ENCODE measurements around the gene CORO2B.
"Not testable (repeated sequence)": the region's sequence is repeated elsewhere in the genome, so short reads cannot be mapped to it uniquely, and the experiment has no call there.

CORO2B gene

DNA sequence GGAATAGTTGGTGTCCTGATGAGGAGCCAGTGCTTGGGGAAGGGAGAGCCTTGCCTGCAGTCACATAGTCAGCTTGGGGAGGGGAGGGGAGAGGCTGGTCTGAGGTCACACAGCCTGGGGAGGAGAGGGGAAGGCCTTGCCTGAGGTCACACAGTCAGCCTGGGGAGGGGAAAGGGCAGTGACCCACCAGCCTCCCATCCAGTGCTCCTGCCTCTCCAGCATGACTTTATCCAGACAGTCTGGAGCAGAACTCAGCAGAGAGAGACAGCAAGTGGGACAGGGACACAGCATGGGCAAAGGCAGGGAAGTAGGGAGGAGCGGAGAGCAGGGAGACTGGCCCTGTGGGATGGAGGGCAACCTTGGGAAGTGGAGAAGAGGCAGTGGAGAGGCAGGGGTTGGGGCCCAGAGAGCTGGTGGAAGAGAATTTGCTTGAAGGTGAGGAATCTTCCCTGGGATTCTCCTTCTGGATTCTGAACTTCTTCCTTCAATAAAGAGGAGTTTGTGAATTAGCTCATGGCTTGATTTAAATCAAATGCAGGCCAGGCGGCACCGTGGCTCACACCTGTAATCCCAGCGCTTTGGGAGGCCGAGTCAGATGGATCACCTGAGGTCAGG, 64.5 kb downstream of the CORO2B start:
- DNase-seq, result no peak

DNA sequence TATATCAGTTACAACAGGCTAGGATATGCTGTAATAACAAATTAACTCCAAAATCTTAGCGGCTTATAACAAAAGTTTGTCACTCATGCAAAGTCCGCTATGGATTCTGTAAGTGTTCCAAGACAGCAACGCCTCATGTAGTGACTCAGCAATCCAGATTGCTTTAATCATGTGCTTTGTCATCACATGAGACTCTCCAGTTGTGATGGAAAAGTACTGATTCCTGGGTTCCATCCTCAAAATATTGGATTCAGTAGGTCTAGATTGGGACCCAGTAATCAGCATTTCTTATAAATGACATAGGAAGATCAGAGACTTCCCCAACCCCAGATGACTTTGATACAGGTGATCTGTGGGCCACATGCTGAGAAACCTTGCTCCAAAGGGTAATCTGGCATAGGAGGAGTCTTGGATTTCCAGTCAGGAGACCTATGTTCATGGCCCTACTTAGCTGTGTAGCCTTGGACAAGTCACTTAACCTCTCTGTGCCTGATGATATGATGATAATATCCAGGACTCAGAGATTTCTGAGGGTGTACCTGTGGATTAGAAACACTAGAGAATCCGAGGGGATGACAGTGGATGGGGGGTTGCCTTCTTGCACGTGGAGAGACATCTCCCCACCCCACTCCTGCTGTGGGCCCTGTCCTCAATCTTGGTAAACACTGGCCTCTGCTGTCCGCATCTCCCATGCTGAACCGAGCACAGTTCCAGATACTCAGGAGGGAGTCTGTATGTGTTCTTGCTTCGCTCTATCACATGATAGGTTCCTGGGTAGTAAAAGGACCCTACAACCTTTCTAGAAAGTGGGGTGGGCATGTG, 65.5 kb downstream of the CORO2B start:
- DNase-seq, result peak in 2 of 56 donors; percentile 27 to 29

DNA sequence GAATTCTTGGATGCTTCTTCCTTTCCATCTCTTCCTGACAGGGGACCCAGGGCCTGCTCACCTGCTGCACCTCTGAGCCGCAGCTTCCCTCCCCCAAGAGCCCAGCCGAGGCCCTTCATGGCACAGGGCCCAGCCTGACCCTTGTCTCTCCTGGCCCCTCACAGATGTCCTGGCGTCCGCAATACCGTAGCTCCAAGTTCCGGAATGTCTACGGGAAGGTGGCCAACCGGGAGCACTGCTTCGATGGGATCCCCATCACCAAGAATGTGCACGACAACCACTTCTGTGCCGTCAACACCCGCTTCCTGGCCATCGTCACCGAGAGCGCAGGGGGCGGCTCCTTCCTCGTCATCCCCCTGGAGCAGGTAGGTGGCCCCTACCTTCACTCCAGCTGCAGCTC, 66.2 kb downstream of the CORO2B start:
- DNase-seq, result no peak

DNA sequence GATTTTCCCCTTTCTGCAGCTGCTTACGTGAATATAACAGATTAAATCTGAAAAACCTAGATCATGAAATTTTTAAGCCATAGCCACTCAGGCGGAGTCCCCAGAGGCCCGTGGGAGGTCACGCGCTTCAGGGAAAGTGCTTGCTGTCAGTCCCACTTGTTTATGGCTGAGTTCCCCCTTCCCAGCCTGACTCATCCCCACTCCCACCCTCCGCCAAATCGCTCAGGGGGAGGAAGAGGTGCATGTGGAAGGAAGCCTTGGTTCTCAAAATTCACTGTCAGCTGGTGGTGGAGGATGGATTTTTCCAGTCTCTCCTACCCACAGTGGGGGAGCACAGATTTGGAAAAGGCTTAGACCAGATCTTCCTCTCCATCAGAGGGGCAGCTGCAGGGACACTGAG, 67.4 kb downstream of the CORO2B start:
- DNase-seq, result peak in 33 of 56 donors; percentile 22 to 85 (median 48)

DNA sequence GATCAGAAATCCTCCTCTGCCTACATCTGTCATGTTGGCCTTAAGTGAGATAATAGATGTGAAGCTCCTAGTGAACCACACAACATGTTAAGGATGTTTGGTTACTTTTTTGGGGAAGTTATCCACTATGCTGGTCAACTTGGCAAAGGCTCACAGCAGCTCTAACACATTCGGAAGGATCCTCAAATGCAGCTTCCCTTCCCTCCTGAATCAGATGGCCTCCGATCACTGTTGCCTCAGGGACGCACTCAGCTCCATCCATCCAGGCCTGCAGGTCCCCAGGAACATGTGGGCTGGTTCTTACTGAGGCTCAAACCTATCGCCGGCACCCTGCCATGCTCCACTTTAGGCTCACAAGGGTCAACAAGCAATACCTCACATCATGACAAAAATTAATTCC, 67.9 kb downstream of the CORO2B start:
- no peak for DNase-seq

DNA sequence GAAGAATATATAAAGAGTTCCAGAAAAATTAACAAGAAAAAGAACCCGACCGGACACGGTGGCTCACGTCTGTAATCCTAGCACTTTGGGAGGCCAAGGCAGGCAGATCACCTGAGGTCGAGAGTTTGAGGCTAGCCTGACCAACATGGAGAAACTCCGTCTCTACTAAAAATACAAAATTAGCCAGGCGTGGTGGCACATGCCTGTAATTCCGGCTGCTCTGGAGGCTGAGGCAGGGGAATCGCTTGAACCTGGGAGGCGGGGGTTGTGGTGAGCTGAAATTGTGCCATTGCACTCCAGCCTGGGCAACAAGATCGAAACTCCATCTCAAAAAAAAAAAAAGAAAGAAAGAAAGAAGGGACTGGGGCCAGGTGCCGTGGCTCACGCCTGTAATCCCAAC, 68.6 kb downstream of the CORO2B start:
- DNase-seq, result not testable (repeated sequence)

DNA sequence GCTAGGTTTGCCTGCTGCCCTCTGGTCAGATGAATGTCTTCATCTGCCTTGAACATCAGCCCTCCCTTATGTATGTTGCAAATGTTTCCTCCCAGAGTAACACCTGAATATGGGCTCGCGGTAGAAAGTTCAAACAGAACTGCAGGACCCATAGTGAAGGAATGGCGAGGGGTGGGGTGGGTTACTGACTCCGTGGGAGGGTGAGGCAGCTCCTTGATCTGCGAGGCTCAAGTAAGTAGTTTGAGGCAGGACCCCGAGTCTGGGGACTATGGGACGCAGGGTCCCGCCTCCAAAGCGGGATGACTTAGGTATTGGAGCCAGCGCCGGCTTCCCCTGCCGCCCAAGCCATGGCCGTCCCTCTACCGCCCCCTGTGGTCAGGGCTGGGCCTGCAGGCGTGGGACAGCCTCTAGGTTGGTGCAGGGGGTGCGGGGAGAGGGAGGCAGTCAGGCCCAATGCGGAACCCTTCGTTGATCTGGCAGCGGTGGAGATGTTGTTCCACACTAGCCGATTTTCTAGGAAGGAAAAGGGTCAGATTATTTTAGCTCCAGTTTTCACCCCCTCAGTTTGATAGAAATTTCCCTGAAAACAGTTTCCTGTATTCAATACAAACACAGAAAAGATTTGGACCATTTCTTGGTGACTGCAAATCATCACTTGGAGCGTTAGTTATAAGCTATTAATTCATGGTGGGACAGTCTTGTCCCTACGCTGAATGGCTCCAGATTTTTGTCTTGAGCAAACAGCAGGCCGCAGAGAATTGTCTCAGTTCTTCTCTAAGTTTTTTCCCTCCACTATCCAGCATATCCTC, 72.3 kb downstream of the CORO2B start:
- peak in 24 of 56 donors; percentile 18 to 83 (median 39) for DNase-seq

DNA sequence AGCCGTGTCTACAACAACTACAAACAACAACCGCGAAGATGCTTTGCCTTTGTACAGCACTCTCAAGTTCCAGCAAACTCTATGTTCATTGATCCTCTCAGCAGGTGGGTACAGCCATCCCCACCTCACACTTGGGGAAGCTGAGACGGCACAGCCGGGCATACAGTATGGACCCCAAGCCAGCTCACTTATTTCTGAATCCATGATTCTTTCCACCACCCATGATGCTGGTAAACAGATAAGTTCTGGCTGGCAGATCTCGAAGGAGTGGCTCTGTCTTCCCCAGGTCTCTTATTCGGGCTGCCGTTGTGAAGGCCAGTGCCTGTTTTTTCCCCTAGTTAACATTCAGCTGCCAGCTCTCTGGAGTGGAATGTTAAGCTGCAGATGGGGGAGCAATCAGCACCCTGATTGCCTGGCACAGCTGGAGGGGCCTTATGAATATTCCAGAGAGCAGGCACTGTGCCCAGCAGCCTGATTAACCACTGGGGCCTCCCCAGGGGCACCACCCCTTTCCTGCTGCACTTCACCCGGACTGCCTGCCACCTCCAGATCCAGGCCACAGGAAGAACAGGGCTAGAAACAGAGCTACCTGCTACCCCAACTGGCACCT, 73.2 kb downstream of the CORO2B start:
- DNase-seq, result peak in 51 of 56 donors; percentile 20 to 93 (median 74)

DNA sequence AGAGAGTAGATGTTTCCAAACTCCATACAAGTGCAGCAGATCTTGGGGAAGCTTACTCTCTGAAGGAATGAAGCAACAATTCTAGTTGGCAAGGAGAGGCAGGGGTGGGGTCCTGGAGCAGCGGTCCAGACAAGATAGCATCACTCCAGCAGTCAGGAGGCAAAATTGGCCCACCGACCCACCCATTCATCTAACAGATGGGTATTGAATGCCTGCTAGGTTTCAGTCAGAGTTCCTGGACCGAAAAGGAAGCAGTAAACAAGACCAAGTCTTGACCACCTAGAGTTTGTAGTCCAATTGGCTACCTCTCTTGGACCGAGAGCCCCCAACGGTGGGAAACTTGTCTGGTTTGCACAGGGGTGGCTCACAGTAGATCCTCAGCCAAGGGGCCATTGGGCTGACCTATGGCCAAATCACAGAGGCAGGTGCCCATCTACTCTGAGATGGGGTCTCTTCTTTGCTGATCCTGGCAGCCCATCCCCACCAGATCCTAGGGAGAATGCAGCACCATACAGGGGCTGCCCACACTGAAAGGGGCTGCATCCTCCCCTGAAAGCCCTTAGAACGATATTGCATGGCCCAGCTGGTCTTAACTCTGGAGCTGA, 74.3 kb downstream of the CORO2B start:
- DNase-seq, result no peak

DNA sequence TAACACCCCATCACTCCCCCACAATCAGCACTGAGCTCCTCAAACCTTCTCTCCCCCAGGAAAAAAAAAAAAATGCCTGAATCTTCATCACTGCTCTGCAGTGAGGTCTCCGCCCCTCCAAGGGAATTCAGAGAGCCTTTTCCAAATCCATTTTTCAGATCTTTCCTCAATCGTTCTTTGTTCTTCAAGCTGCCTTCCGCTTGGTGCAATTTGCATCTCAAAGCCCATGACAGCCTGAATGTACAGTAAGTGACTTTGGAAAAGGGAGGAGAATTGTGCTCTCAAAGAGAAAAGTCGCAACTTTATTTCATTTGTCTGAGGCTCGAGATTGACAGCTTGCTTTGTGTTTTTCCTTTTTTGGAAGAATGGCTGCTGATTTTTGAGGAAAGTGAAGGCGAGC, 75.0 kb downstream of the CORO2B start:
- peak in 14 of 56 donors; percentile 26 to 71 (median 44) for DNase-seq

DNA sequence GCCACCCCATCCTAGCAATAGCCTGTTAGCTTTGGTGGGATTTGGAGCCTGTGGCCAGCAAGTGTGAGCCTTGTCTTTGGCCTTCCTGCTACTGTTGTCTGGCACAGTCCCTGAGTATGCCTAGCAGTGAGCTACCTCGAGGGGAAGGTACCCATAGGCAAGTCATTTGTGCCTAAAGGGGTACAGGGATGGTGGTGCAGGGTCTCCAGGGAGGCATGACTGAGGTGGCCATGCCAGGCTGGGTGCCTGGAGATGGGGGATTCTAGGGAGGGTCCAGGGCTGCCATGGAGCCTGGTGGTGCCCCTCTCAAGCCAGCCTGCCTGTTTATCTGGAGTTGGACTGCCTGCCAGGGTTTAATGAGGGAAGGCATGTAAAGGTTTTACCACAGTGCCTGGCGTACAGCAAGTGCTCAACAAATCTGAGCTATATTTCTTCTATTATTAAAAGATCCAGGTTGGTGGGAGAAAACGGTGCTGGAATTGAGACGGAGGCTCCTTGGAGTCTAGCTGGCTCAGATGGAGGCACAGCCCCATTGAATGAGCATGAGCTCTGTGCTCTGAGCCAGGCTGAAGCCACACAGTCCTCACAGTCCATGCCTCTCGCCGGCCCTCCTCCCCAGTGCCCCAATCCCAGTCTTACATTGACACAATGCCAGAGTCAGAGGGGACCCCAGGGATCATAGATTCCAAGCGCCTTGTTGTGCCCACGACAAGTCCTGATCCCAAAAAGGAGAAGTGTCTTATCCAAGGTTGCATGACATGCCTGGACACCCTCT, 76.2 kb downstream of the CORO2B start:
- DNase-seq, result no peak

DNA sequence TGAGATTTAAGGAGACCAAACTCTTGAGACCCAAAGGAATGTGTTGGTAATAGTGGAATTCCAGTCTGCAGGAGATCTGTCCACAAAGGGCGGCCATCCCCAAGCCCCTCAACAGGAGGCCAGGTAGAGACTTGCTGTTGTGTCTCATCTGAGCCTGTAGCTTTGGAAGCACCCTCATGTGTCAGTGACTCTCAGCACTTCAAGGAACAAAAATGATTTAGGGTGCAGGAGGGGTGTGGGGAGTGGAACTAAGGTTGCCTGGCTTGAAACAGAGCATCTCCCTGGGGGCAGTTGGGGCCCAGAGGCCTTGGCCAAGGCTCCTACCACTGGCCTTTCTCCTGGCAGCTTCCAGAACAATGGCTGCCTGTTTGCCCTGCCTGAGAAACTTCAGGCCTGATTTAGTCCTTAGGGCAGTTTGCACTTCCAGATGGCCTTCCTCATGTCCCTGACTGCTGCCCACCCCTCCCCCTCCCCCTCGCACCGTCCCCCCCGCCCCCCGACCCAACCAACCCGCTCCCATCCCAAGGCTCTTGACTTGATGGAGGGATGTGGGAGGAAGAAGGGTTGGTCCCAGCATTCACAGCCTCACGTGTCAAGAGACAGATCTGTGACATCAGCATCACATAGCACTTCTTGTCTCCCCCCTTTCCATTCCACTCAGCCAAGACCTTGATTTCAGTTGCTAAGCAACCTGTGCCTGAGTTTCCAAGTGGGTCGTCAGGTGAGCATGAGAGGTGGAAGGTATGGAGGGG, 77.1 kb downstream of the CORO2B start:
- DNase-seq, result peak in 16 of 56 donors; percentile 19 to 65 (median 44)

DNA sequence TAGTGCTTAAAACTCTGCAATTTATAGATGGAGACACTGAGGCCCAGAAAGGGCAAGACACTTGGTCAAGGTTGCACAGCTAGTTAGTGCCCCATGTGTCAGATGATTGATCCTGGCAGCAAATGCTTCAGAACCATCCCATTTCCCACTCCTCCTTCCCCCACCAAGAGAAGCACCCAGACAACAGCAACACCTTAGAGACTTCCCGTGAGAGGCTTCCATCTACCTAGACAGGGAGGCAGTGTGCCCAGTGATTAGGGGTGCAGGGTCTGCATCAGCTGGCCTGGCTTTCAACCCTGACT, 77.6 kb downstream of the CORO2B start:
- no peak for DNase-seq

DNA sequence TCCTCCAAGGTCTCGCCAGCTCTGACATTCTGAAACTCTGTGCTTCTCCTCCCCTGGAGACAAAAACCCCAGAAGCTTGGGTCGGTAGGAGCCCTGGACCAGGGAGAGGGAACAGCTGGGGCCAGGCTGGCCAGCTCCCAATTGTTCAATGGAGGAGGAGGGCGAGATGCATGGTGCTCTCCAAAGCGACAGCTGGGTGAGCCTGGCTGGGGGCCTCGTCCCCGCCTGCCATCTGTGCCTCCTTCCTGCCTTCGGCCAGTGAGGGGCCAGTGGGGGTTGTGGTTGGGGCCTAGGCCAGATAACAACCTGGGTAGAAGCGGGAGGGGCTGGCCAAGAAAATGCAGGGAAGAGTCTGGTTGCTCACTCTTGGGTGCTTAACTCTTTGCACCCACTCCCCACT, 79.4 kb downstream of the CORO2B start:
- peak in 36 of 56 donors; percentile 27 to 75 (median 49) for DNase-seq

DNA sequence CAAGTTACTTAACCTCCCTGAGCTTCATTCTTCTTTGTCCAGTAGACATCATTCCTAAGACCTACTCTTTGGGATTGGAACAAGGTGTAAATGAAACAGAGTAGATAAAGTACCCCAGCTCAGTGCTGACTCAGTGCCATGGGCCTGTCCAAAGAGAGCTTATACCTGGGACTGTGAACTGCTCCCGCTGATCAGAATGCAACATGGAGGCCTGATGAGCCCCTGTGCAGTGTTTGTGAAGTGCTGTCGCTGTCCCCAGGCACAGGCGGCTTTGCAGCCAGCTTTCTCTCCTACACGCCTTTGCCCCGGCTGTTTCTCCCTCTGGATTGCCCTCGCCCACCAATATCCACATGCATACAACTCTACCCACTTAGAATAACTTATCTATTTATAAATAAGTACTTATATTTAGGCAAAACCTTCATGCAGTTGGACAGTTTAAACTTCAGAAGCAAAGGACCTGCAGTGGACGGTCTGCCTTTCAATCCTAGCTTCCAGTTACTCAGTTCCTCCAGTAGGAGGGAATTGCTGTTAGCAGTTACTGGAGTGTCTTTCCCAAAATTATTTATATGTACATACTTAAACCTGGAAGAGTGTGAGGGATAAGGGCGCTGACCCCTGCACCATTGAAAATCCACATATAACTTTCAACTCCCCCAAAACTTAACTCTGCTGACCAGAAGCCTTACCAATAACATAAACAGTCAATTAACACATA, 80.0 kb downstream of the CORO2B start:
- DNase-seq, result no peak

DNA sequence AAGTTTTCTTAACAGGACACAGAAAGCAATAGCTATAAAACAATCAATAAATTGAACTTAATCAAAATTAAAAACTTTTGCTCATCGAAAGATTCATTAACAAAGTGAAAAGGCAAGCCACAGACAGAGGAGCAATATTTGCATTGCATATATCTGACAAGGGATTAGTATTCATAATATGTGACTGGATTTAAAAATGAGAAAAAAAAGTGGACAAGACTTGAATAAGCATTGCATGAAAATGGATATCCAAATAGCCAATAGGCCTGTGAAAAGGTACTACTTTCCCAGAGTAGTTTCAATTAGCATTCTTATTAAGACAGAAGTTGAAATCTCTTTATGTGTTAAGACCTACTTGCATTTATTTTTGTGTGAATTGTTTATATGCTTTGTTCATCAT, 84.7 kb downstream of the CORO2B start:
- no peak for DNase-seq

DNA sequence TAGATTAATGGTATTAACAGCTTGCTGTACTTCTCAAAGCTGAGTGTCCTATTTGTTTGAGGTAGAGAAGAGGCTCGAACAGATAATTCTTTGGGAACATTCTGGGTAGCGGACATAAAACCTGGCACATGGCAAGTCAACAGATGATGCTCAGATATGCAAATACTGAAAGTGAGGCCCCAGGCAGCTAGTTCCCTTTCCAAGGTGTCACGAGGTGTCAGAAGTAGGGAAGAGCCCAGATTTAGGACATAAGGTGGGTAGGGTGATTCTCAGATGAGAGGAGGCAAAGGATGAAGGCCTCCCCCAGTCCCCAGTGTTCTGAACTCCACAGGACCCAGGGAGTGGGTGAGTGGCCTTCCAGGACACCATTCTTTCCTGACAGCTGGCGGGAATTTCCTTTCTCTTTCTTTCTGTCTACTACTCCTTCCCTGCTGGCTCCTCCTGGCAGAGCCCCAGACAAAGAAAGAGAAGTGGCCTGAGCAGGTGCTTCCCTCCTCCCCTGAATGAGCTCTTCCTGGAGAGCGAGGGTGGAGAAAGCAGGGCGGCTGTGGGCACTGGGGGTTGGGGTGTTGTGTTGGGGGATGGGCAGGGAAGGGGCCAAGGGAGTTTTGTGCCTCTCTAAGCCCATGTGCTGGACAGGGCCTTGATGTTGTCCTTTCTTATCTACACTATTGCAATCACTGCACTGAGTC, 87.5 kb downstream of the CORO2B start:
- no peak for DNase-seq

DNA sequence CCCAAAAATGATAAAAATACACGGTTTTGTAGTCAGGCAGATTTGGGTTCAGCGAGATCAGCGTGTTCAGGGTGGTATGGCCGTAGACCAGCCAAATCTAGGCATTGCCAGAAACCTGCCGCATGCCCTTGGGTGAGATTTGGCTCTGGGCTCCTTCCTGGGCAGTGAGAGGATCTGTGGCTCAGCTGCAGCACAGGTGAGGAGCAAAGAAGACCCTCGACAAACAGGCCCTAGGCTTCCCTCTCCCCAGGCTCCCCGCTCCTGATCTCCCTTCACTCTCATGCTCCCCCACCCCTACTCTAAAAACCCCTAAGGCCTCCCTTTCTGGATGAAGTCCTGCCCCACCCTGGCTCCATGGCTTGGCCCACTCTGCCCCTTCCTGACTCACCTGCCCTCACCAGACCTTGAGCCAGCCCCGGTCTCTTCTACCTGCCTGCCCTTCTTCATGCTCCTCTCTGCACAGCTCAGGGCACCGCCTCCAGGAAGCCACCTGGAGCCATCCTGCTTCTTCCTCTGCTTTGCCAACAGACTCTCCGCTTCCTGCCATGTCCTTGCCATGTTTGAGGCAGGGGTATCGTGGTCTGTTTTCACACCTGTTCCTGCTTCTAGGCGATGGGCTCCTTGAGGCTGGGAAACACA, 88.1 kb downstream of the CORO2B start:
- no peak for DNase-seq
